ENCODE results near the gene PDLIM7. TPM values are rescaled to one million over a fixed set of nuclear protein-coding genes. Genes with fewer than 3 reads are reported as not detected.

PDLIM7 gene
- total RNA-seq, 1 donor = 91.4 TPM

DNA sequence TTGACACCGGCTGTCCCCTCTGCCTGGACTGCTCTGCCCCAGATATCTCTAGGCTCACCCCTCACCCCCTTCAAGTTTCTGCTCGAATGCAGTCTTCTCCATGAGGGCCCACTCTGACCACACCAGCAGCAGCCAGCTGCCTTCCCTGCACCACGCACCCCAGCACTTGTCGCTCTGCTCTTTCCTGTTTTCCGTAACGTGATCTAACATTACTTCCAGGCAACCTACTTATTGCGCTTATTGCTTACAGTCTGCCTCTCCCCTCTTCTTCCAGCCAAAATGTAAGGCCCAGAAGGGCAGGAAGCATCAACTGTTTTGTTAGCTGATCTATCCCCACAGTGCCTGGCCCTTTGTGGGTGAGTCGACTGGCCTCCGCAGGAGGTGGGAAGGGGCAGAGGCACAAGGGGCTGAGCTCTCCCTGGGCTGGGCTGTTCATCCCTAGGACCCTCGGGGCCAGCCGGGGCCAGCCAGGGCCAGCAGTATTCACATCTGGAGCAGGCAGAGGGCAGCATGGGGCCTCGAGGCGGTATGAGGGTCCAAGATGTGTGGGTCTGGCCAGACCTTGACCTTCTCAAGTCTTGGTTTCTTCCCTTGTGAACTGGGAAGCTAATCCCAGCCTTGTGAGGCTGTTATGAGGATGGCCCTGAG is 12.4 kb downstream of the PDLIM7 start:
- DNase-seq (ENCODE audit: low read depth) = no peak
- TF ChIP-seq CTCF (IDR thresholded peaks at IDR 0.05; ENCODE audit: insufficient read depth, low read length) = no peak
- H3K4me3 ChIP-seq (ENCODE audit: low read depth, low read length) = no peak overlapping the region

GRCh38 chr5:177483994-177484901 is 13.2 kb downstream of the PDLIM7 start:
- H3K4me3 ChIP-seq (ENCODE audit: low read depth, low read length) = no peak overlapping the region
- no peak for TF ChIP-seq CTCF (IDR thresholded peaks at IDR 0.05; ENCODE audit: insufficient read depth, low read length)
- DNase-seq (ENCODE audit: low read depth) = no peak

GRCh38 chr5:177483042-177483441 is 14.4 kb downstream of the PDLIM7 start:
- DNase-seq (ENCODE audit: low read depth) = no peak
- TF ChIP-seq CTCF (IDR thresholded peaks at IDR 0.05; ENCODE audit: insufficient read depth, low read length) = no peak
- no peak overlapping the region for H3K4me3 ChIP-seq (ENCODE audit: low read depth, low read length)

GRCh38 chr5:177482359-177482795 is 15.0 kb downstream of the PDLIM7 start:
- TF ChIP-seq CTCF (IDR thresholded peaks at IDR 0.05; ENCODE audit: insufficient read depth, low read length) = no peak
- no peak overlapping the region for H3K4me3 ChIP-seq (ENCODE audit: low read depth, low read length)
- DNase-seq (ENCODE audit: low read depth) = peak; percentile 20

- DNase-seq (ENCODE audit: low read depth) = peak; percentile 53
- no peak for TF ChIP-seq CTCF (IDR thresholded peaks at IDR 0.05; ENCODE audit: insufficient read depth, low read length)
- no peak overlapping the region for H3K4me3 ChIP-seq (ENCODE audit: low read depth, low read length)
These were observed 17.6 kb downstream of the PDLIM7 start for GRCh38 chr5:177479774-177480173.

GRCh38 chr5:177478711-177479646 is 18.4 kb downstream of the PDLIM7 start:
- peak; percentile 91 for DNase-seq (ENCODE audit: low read depth)
- no peak for TF ChIP-seq CTCF (IDR thresholded peaks at IDR 0.05; ENCODE audit: insufficient read depth, low read length)
- no peak overlapping the region for H3K4me3 ChIP-seq (ENCODE audit: low read depth, low read length)
